Tibial nerve (tissue), 4 donors: ENCODE data around the gene ACP6. TPM values are rescaled to one million over a fixed set of nuclear protein-coding genes. Genes with fewer than 3 reads are reported as not detected.

Source experiments
- DNase-seq, 2 donors: peaks; one replicate each; pipeline ENCODE4 v3.0.0-alpha.2; 2019; ENCODE audit warnings: low spot score in 2 of 2
- H3K27ac ChIP-seq, 4 donors: fragments of 200-600 bp; sonication (generic) in 3 of 4; one replicate each; pipeline ENCODE4 v1.5.1; 2017 to 2019; ENCODE audit warnings: mild to moderate bottlenecking in 1 of 4
- H3K27me3 ChIP-seq, 2 donors: fragments of 200-600 bp; sonication (generic) in 1 of 2; one replicate each; pipeline versions ENCODE4 v1.5.1 to v1.6.0; 2017 to 2019
- H3K36me3 ChIP-seq, 3 donors: fragments of 200-600 bp; sonication (generic); one replicate each; pipeline ENCODE4 v1.5.1; 2018 to 2019
- H3K4me1 ChIP-seq, 4 donors: fragments of 200-600 bp; sonication (generic) in 3 of 4; one replicate each; pipeline ENCODE4 v1.5.1; 2017 to 2019
- H3K4me3 ChIP-seq, 4 donors: fragments of 200-600 bp; sonication (generic) in 3 of 4; one replicate each; pipeline ENCODE4 v1.5.1; 2017 to 2019; ENCODE audit warnings: mild to moderate bottlenecking in 1 of 4, moderate library complexity in 1 of 4
- H3K9me3 ChIP-seq, 4 donors: fragments of 200-600 bp; sonication (generic) in 3 of 4; one replicate each; pipeline ENCODE4 v1.5.1; 2017 to 2019
- EP300 ChIP-seq, 2 donors: sonication (generic); formaldehyde crosslinking; IDR thresholded peaks; one replicate each; pipeline ENCODE4 v1.6.1; 2017; ENCODE audit warnings: antibody characterized with exemption in 2 of 2, mild to moderate bottlenecking in 1 of 2
- POLR2A ChIP-seq, 2 donors: fragments of 450-650 bp; IDR thresholded peaks; one replicate each; pipeline ENCODE4 v1.6.1; 2017; ENCODE audit warnings: antibody characterized with exemption in 2 of 2, mild to moderate bottlenecking in 2 of 2, moderate library complexity in 2 of 2
- WGBS, 2 donors: methylation state at CpG; one replicate each; pipeline ENCODE4 v1.1.5; 2018; 5-methylcytosine and 5-hydroxymethylcytosine counted together
- total RNA-seq, 4 donors: library from RNA; depleted of rRNA; stranded (reverse); fragments of >200 nt; gene quantifications; one replicate each; pipeline ENCODE4 v1.1.0, GENCODE V29; 2016
- TF ChIP-seq, protein P1 (sequence below), 5 experiments: fragments of 200-600 bp in 3 of 5; fragments of 450-650 bp in 2 of 5; sonication (generic) in 3 of 5; IDR thresholded peaks; one replicate each; pipeline ENCODE4 v1.5.1; 2016 to 2019; ENCODE audit warnings: antibody characterized with exemption in 5 of 5, mild to moderate bottlenecking in 3 of 5, moderate library complexity in 2 of 5

ACP6 gene
- total RNA-seq, 4 donors from 2014 or later, result 13.7 to 29.4 (median 20.9) TPM

DNA sequence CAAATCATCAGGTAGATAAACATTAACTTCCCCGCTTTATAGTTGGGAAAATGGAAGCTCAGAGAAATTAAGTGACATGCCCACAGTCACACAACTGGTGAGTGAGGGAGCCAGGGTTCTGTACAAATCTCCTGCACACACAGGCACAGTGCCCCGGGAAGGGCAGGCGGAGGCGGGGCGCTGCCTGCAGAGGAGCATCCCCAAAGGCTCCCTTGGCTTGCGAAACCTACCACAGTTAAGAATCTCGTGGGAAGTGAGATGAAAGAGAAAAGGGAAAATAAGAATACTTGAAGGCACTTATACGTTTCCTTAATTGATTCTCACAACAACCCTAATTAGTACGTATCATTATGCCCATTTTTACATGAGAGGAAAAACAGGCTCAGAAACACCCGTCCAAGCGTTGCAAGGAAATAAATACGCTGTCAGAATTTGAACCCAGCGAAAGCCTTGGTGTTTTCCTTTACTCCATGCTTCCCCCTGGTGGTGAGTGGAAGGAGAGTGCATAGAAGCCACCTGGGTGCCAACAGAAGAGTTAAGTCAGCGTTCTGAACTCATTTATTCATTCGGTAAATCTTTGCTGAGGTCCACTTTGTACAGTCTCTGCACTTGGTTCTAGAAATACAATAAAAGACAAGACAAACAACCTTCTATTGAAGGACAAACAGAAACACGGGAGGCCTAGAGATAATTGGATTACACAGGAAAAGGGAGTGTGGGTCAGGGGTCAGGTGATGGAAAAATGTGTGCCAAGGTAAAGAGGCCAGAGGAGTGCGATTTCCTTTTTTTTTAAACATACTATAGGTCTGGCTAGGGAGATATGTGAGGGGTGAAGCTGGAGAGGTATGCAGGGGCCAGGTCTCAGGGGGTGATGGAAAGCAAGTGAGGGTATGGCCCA is 28.4 kb downstream of the ACP6 start:
- peak in 1 of 2 donors; percentile 60 for DNase-seq
- Histone ChIP-seq H3K4me3 (no peak overlapping the region), H3K27ac (no peak overlapping the region), H3K9me3 (no peaks in the 10 kb centered on the region), H3K27me3 (no peaks in the 10 kb centered on the region), H3K36me3 (peaks cover 0 to 33% (median 0%) of the 10 kb centered on the region in 3 donors), H3K4me1 (peaks cover 0 to 6% (median 2%) of the 10 kb centered on the region in 4 donors)
- 66 to 71% methylated on average over 17 of the region's 17 CpGs for WGBS, 2 donors
- TF ChIP-seq POLR2A (IDR thresholded peaks at IDR 0.05), result no peak
- TF ChIP-seq, protein P1, sequence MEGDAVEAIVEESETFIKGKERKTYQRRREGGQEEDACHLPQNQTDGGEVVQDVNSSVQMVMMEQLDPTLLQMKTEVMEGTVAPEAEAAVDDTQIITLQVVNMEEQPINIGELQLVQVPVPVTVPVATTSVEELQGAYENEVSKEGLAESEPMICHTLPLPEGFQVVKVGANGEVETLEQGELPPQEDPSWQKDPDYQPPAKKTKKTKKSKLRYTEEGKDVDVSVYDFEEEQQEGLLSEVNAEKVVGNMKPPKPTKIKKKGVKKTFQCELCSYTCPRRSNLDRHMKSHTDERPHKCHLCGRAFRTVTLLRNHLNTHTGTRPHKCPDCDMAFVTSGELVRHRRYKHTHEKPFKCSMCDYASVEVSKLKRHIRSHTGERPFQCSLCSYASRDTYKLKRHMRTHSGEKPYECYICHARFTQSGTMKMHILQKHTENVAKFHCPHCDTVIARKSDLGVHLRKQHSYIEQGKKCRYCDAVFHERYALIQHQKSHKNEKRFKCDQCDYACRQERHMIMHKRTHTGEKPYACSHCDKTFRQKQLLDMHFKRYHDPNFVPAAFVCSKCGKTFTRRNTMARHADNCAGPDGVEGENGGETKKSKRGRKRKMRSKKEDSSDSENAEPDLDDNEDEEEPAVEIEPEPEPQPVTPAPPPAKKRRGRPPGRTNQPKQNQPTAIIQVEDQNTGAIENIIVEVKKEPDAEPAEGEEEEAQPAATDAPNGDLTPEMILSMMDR (IDR thresholded peaks at IDR 0.05), result peak; percentile 57 to 74 (median 68)

DNA sequence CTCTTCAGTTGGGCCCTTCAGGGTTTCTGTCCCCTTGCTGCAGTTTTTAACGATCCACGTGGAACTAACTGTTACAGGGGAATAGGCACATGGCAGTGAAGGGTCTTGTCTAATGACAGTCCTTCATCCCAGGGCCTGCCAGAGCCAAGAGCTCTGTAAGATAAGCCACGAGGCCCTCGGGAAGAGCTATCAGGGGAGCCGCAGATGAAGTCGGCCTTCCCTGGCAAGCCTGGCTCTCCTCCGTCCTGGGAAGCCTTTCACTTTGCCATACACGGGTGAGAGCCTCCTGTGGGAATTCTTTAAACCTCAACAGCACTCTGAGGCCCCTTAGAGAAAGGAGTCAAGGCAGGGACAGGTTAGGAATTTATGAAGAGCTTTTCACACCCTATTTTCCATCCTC is 29.0 kb downstream of the ACP6 start:
- 76 to 77% methylated on average over 8 of the region's 8 CpGs for WGBS, 2 donors
- peaks cover 0 to 26% (median 0%) of the 10 kb centered on the region in 3 donors for H3K36me3 ChIP-seq
- H3K27me3 ChIP-seq, result no peaks in the 10 kb centered on the region
- DNase-seq, result no peak
- TF ChIP-seq EP300 (IDR thresholded peaks at IDR 0.05) (no peak), POLR2A (IDR thresholded peaks at IDR 0.05) (no peak)
- TF ChIP-seq, protein P1 (IDR thresholded peaks at IDR 0.05), result no peak
- H3K4me3 ChIP-seq, result no peak overlapping the region
- H3K4me1 ChIP-seq, result peaks cover 0 to 6% (median 2%) of the 10 kb centered on the region in 4 donors
- no peaks in the 10 kb centered on the region for H3K9me3 ChIP-seq
- H3K27ac ChIP-seq, result no peak overlapping the region

GRCh38 chr1:147640553-147641165 is 29.7 kb downstream of the ACP6 start:
- Histone ChIP-seq H3K36me3 (peaks cover 0 to 26% (median 0%) of the 10 kb centered on the region in 3 donors), H3K27ac (peak overlapping the region in 1 of 4 donors; percentile 34), H3K4me3 (no peak overlapping the region), H3K4me1 (peaks cover 0 to 6% (median 2%) of the 10 kb centered on the region in 4 donors), H3K27me3 (no peaks in the 10 kb centered on the region), H3K9me3 (no peaks in the 10 kb centered on the region)
- WGBS, 2 donors, result 43 to 51% methylated on average over 9 of the region's 9 CpGs
- DNase-seq, result peak in 1 of 2 donors; percentile 48
- TF ChIP-seq EP300 (IDR thresholded peaks at IDR 0.05) (no peak), POLR2A (IDR thresholded peaks at IDR 0.05) (no peak)
- TF ChIP-seq, protein P1 (IDR thresholded peaks at IDR 0.05), result peak; percentile 58 to 85 (median 71)

GRCh38 chr1:147636314-147636713 is 34.0 kb downstream of the ACP6 start:
- TF ChIP-seq, protein P1 (IDR thresholded peaks at IDR 0.05), result no peak
- TF ChIP-seq EP300 (IDR thresholded peaks at IDR 0.05) (no peak), POLR2A (IDR thresholded peaks at IDR 0.05) (no peak)
- Histone ChIP-seq H3K27me3 (no peaks in the 10 kb centered on the region), H3K36me3 (peaks cover 0 to 7% (median 0%) of the 10 kb centered on the region in 3 donors), H3K4me1 (peaks cover 0 to 6% (median 2%) of the 10 kb centered on the region in 4 donors), H3K27ac (no peak overlapping the region), H3K9me3 (no peaks in the 10 kb centered on the region), H3K4me3 (no peak overlapping the region)
- WGBS, 2 donors, result 93 to 96% methylated on average over 4 of the region's 4 CpGs
- DNase-seq, result no peak

- Histone ChIP-seq H3K4me3 (no peak overlapping the region), H3K4me1 (no peaks in the 10 kb centered on the region), H3K27ac (no peak overlapping the region), H3K36me3 (peaks cover 0 to 7% (median 0%) of the 10 kb centered on the region in 3 donors), H3K9me3 (no peaks in the 10 kb centered on the region), H3K27me3 (no peaks in the 10 kb centered on the region)
- TF ChIP-seq EP300 (IDR thresholded peaks at IDR 0.05) (no peak), POLR2A (IDR thresholded peaks at IDR 0.05) (no peak)
- TF ChIP-seq, protein P1 (IDR thresholded peaks at IDR 0.05), result no peak
- 66 to 94% methylated on average over 1 of the region's 1 CpG for WGBS, 2 donors
- no peak for DNase-seq
Observed at GRCh38 chr1:147635342-147635741, 35.0 kb downstream of the ACP6 start.
